HEK293T (cell line): Measurements from ENCODE around the gene SLC24A4.

Experiments
- ARNT ChIP-seq: fragments of 450-650 bp; IDR thresholded peaks from 2 replicates; pipeline ENCODE4 v1.6.1; 2017; ENCODE audit warnings: mild to moderate bottlenecking
- BHLHE40 ChIP-seq: fragments of 450-650 bp; IDR thresholded peaks from 2 replicates; pipeline ENCODE4 v1.6.1; 2016; ENCODE audit warnings: mild to moderate bottlenecking, moderate library complexity, borderline replicate concordance
- ELF4 ChIP-seq: fragments of 450-650 bp; IDR thresholded peaks from 2 replicates; pipeline ENCODE4 v1.6.1; 2017; ENCODE audit warnings: antibody characterized with exemption
- FOXA1 ChIP-seq: fragments of 450-650 bp; IDR thresholded peaks from 2 replicates; pipeline ENCODE4 v1.6.1; 2016; ENCODE audit warnings: mild to moderate bottlenecking
- FOXK2 ChIP-seq: fragments of 450-650 bp; IDR thresholded peaks from 2 replicates; pipeline ENCODE4 v1.6.1; 2016; ENCODE audit warnings: mild to moderate bottlenecking
- FOXM1 ChIP-seq: fragments of 450-650 bp; IDR thresholded peaks from 2 replicates; pipeline ENCODE4 v1.6.1; 2017; ENCODE audit warnings: mild to moderate bottlenecking, borderline replicate concordance
- HDGF ChIP-seq: fragments of 450-650 bp; IDR thresholded peaks from 2 replicates; pipeline ENCODE4 v1.6.1; 2017; ENCODE audit warnings: antibody characterized with exemption, borderline replicate concordance
- LEF1 ChIP-seq: fragments of 450-650 bp; IDR thresholded peaks from 2 replicates; pipeline ENCODE4 v1.6.1; 2017; ENCODE audit warnings: mild to moderate bottlenecking, borderline replicate concordance
- NFRKB ChIP-seq: fragments of 450-650 bp; IDR thresholded peaks from 2 replicates; pipeline ENCODE4 v1.6.1; 2016; ENCODE audit warnings: mild to moderate bottlenecking, moderate library complexity
- SP1 ChIP-seq: fragments of 450-650 bp; IDR thresholded peaks from 2 replicates; pipeline ENCODE4 v1.6.1; 2017
- SUZ12 ChIP-seq: fragments of 450-650 bp; IDR thresholded peaks from 2 replicates; pipeline ENCODE4 v1.6.1; 2016; ENCODE audit warnings: mild to moderate bottlenecking
- TF ChIP-seq, protein P1 (sequence below): fragments of 450-650 bp; IDR thresholded peaks from 2 replicates; pipeline ENCODE4 v1.6.1; 2016

DNA sequence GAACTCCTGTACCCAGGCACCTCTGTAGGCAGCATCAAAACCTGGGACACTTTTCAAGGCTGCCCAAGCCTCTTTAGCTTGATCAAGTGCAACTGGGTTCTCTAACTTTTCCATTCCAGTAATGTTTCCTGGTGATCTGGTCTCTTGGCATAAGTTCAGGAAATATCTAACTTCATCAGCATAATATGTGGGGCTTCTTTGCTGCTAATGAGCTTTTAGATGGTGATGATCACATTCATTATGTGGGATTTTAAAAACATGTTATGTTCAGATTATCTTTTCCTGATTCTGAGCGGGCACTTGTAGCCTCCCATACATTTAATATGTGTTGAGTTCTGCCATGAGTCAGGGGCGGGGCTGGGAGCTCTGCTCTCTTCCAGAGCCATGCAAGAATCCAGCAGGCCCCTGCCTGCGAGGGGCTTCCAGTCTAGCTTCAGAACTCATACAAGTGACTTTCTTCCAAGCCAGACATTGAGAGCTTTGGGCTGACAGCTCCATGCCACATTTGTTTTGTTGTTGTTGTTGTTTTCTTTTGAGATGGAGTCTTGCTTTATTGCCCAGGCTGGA lies 151.1 kb downstream of the SLC24A4 start:
- TF ChIP-seq BHLHE40 (no peak), ARNT (no peak), ELF4 (no peak), SUZ12 (no peak), FOXK2 (no peak), LEF1 (no peak), NFRKB (no peak), FOXM1 (no peak), SP1 (no peak), HDGF (no peak), FOXA1 (no peak)
- TF ChIP-seq, protein P1, sequence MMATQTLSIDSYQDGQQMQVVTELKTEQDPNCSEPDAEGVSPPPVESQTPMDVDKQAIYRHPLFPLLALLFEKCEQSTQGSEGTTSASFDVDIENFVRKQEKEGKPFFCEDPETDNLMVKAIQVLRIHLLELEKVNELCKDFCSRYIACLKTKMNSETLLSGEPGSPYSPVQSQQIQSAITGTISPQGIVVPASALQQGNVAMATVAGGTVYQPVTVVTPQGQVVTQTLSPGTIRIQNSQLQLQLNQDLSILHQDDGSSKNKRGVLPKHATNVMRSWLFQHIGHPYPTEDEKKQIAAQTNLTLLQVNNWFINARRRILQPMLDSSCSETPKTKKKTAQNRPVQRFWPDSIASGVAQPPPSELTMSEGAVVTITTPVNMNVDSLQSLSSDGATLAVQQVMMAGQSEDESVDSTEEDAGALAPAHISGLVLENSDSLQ, result no peak
